ENCODE results near the gene STARD10. TPM values are rescaled to one million over a fixed set of nuclear protein-coding genes. Genes with fewer than 3 reads are reported as not detected.

The STARD10 gene
- total RNA-seq, 2 experiments from 2014 or later = 10.5 to 12.9 TPM

- TF ChIP-seq CTCF (IDR thresholded peaks at IDR 0.05) = no peak
- DNase-seq (no peak), ATAC-seq (ENCODE audit: poor library complexity) (no peak)
- Mint-ChIP-seq H3K9me3 (no peaks in the 10 kb centered on the region), H3K4me3 (peak overlapping the region; percentile 63), H3K4me1 (ENCODE audit: low read depth) (peaks cover 38% of the 10 kb centered on the region), H3K27me3 (no peaks in the 10 kb centered on the region), H3K27ac (no peak overlapping the region), H3K36me3 (ENCODE audit: low read depth) (peaks cover 32% of the 10 kb centered on the region)
- POLR2A ChIA-PET = no interaction called here
- intact Hi-C loops (cut with DNase I, micrococcal nuclease) = loop anchor here (2.0 to 5.0 kb wide), 2 partner anchors 26 to 38 kb away; partner anchors contain the start of gene STARD10 (in 1 of the 2)
- CTCF ChIA-PET = no interaction called here
- Histone ChIP-seq H3K27ac (ENCODE audit: low read depth in 1 of 2, low read length in 2 of 2) (no peak overlapping the region), H3K36me3 (ENCODE audit: insufficient read depth, low read length) (peaks cover 5% of the 10 kb centered on the region), H3K27me3 (ENCODE audit: control insufficient read depth in 1 of 2, insufficient read depth in 2 of 2, low read length in 2 of 2) (no peaks in the 10 kb centered on the region), H3K9me3 (ENCODE audit: control insufficient read depth in 1 of 2, insufficient read depth in 1 of 2, low read length in 2 of 2) (no peaks in the 10 kb centered on the region), H3K4me1 (ENCODE audit: insufficient read depth, low read length) (peaks cover 33% of the 10 kb centered on the region), H3K4me3 (ENCODE audit: low read length) (no peak overlapping the region)
Measured at GRCh38 chr11:72754544-72755155, 39.2 kb downstream of the STARD10 start.

GRCh38 chr11:72754149-72754543 is 39.7 kb downstream of the STARD10 start:
- Mint-ChIP-seq H3K4me1 (ENCODE audit: low read depth) (peaks cover 42% of the 10 kb centered on the region), H3K27ac (no peak overlapping the region), H3K27me3 (no peaks in the 10 kb centered on the region), H3K36me3 (ENCODE audit: low read depth) (peaks cover 32% of the 10 kb centered on the region), H3K4me3 (peak overlapping the region; percentile 25), H3K9me3 (no peaks in the 10 kb centered on the region)
- Histone ChIP-seq H3K9me3 (ENCODE audit: control insufficient read depth in 1 of 2, insufficient read depth in 1 of 2, low read length in 2 of 2) (no peaks in the 10 kb centered on the region), H3K4me1 (ENCODE audit: insufficient read depth, low read length) (peaks cover 38% of the 10 kb centered on the region), H3K36me3 (ENCODE audit: insufficient read depth, low read length) (peaks cover 5% of the 10 kb centered on the region), H3K27me3 (ENCODE audit: control insufficient read depth in 1 of 2, insufficient read depth in 2 of 2, low read length in 2 of 2) (no peaks in the 10 kb centered on the region), H3K27ac (ENCODE audit: low read depth in 1 of 2, low read length in 2 of 2) (no peak overlapping the region), H3K4me3 (ENCODE audit: low read length) (no peak overlapping the region)
- ChIA-PET POLR2A (no interaction called here), CTCF (no interaction called here)
- intact Hi-C loops (cut with DNase I, micrococcal nuclease) = loop anchor here (2.0 to 5.0 kb wide), 2 partner anchors 27 to 38 kb away; partner anchors contain the start of gene STARD10 (in 1 of the 2)
- DNase-seq = no peak
- ATAC-seq (ENCODE audit: poor library complexity) = no peak
- no peak for TF ChIP-seq CTCF (IDR thresholded peaks at IDR 0.05)

- H3K4me3 Mint-ChIP-seq = peak overlapping the region; percentile 96
- POLR2A ChIA-PET = interaction anchor here (1.1 kb wide), 1 partner anchor 32 kb away, joined by 3 read pairs; no protein-coding TSS in a partner anchor
- Histone ChIP-seq H3K4me3 (ENCODE audit: low read length) (no peak overlapping the region), H3K9me3 (ENCODE audit: control insufficient read depth in 1 of 2, insufficient read depth in 1 of 2, low read length in 2 of 2) (no peaks in the 10 kb centered on the region), H3K27me3 (ENCODE audit: control insufficient read depth in 1 of 2, insufficient read depth in 2 of 2, low read length in 2 of 2) (no peaks in the 10 kb centered on the region), H3K27ac (ENCODE audit: low read depth in 1 of 2, low read length in 2 of 2) (no peak overlapping the region), H3K4me1 (ENCODE audit: insufficient read depth, low read length) (peaks cover 43% of the 10 kb centered on the region), H3K36me3 (ENCODE audit: insufficient read depth, low read length) (peaks cover 5% of the 10 kb centered on the region)
- no peaks in the 10 kb centered on the region for H3K27me3 Mint-ChIP-seq
- intact Hi-C loops (cut with DNase I, micrococcal nuclease) = loop anchor here (2.0 to 5.0 kb wide), 2 partner anchors 27 to 39 kb away; partner anchors contain the start of gene STARD10 (in 1 of the 2)
- peaks cover 48% of the 10 kb centered on the region for H3K4me1 Mint-ChIP-seq (ENCODE audit: low read depth)
- H3K36me3 Mint-ChIP-seq (ENCODE audit: low read depth) = peaks cover 27% of the 10 kb centered on the region
- H3K27ac Mint-ChIP-seq = peak overlapping the region; percentile 86
- ATAC-seq (ENCODE audit: poor library complexity) (no peak), DNase-seq (no peak)
- TF ChIP-seq CTCF (IDR thresholded peaks at IDR 0.05) = no peak
- H3K9me3 Mint-ChIP-seq = no peaks in the 10 kb centered on the region
- CTCF ChIA-PET = interaction anchor here (0.8 to 0.9 kb wide), 2 partner anchors 28 to 33 kb away, joined by 3 to 4 read pairs; no protein-coding TSS in a partner anchor
Measured at GRCh38 chr11:72753341-72754148, 40.3 kb downstream of the STARD10 start.

Measured in CD4-positive, alpha-beta T cell (primary cell).